Measurements from ENCODE around the gene PROM1.

DNA sequence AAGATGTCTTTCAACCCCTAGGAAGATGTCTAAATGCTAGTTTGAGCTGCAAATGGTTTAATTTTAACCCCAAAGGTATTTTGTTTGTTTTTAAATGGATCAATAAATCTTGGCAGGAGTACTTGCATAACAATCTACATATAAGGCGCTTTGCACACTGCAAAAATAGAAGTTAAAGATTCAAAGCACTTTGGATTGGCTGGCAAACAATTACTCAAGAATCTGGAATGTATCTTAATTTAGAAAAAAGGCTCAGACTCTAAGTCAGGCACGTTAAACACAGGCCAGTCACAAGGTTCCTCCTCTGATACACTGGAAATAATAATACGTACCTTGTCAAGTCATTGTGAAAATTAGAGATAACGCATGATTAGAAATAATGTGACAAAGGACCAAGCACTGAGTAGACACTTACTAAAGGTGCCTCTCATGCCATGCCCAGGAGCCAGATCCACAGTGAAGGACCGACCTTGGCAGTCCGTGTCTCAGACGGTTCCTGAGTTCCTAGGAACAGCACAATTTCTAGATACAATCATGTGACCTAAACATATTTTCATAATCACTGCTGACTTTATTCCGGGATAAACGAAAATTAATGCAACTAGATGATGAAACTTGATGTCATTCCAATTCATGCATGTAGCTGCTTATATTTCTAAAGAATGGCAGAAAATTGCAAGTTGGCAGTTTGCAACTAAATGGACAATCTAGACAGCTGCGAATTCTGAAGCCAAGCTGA lies 49.6 kb downstream of the PROM1 start:
- TF ChIP-seq, protein P1, sequence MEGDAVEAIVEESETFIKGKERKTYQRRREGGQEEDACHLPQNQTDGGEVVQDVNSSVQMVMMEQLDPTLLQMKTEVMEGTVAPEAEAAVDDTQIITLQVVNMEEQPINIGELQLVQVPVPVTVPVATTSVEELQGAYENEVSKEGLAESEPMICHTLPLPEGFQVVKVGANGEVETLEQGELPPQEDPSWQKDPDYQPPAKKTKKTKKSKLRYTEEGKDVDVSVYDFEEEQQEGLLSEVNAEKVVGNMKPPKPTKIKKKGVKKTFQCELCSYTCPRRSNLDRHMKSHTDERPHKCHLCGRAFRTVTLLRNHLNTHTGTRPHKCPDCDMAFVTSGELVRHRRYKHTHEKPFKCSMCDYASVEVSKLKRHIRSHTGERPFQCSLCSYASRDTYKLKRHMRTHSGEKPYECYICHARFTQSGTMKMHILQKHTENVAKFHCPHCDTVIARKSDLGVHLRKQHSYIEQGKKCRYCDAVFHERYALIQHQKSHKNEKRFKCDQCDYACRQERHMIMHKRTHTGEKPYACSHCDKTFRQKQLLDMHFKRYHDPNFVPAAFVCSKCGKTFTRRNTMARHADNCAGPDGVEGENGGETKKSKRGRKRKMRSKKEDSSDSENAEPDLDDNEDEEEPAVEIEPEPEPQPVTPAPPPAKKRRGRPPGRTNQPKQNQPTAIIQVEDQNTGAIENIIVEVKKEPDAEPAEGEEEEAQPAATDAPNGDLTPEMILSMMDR (IDR thresholded peaks at IDR 0.05): no peak
- no peak for TF ChIP-seq POLR2A (IDR thresholded peaks at IDR 0.05)
